DMS153 treated with DMSO at 0.1 percent for 48 hours (cell line): ENCODE measurements around the gene COBL.

Source experiments
- DNase-seq: peaks from one replicate; lab custom pipeline; 2025; ENCODE audit not compliant: unreplicated experiment; lab: John Stamatoyannopoulos, UW

The COBL gene

DNA sequence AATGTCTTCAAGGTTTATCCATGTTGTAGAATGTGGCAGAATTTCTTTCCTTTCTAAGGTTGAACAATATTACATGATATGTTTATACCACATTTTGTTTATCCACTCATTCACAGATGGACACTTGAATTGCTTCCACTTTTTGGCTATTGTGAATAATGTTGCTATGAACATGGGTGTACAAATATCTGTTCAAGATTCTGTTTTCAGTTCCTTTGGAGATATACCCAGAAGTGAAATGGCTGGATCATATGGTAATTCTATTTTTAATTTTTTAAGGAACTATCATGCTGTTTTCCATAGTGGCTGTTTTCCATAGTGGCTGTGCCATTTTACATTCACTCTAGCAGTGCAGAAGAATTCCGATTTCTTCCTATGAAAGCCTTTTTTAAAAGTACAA lies 339.2 kb downstream of the COBL start:
- DNase-seq = no peak

DNA sequence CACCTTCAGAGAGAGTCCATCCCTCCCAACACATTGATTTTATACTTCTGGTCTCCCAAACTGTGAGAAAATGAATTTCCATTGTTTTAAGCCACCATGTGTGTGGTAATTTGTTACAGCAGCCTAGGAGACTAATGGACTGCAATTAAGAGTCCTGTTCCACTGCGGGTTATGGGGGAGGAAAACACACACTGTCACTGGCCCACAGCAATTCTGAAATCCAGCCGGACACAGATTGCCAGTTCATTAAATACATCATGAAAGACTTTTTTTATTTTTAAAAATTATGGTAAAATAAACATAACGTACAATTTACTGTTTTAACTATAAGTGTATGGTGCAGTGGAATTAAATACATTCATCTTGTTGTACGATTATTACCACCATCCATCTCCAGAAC lies 340.5 kb downstream of the COBL start:
- no peak for DNase-seq

DNA sequence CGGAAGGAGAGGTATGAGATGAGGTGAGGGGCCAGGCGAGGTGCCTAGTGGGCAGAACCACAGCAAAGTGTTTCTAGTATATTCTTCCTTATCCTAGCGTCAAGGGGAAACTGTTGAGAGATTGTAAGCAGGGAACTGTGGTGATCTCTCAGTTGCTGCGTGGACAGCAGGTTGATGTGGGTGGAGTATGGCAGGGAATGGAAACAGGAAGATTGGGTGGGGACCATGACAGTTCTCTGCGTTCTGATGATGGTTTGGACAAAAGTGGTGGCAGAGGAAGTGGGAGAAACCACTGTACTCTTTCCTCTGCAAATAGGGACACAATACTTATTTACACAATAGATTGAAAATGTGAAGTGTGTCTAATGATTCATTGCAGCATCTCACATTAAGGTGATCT lies 342.4 kb downstream of the COBL start:
- DNase-seq = no peak

DNA sequence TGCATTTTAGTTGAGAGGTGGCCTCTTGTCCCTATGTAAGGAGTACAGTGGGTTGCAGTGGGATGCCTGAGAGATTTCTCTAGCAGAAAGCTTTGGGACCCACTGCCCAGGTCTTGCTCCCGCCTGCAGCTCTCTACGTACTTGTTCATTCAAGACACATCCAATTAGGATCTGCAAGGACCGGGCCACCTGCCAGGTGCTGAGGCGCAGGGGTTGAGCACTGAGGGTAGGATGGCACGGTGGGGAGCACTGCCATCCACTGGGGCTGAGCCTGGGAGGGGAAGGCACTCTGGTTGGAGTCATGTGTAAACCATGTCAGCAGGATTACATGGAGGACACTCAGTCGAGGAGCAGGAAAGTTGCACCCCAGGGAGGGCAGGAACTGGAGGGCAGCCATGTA lies 342.8 kb downstream of the COBL start:
- DNase-seq = no peak

DNA sequence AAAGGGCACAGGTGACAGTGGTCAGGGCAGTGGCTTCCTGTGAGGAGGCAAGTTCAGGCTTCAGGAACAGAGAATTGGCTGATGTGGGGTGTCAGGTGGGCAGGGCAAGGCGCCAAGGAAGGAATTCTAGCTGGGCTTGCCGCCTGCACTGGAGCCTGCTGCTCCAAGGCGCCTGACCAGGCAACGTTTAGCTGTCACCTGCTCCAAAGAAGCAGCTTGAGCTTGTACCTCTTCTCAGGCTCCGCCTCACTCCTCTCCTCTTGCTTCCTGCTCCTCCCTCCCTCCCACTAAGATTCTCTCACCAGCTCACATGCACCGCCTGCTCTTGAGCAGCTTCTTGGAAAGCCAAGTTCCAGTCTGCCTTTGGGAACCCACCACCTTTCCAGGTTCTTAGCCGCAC lies 346.5 kb downstream of the COBL start:
- no peak for DNase-seq
